A172 (cell line): ENCODE data around the gene LSS. TPM values are rescaled to one million over a fixed set of nuclear protein-coding genes. Genes with fewer than 3 reads are reported as not detected.
"Not testable (repeated sequence)": the region's sequence is repeated elsewhere in the genome, so short reads cannot be mapped to it uniquely, and the experiment has no call there.

Experiments
- DNase-seq: peaks from one replicate; pipeline ENCODE4 v3.0.0-alpha.2; 2015; ENCODE audit warnings: low spot score
- total RNA-seq: library from RNA; depleted of rRNA; stranded (reverse); fragments of >200 nt; shearing (Covaris generic); gene quantifications from 2 replicates; pipeline ENCODE4 v1.2.3, GENCODE V29; 2014

The LSS gene
- total RNA-seq, 1 experiment from 2014 or later = 76.0 TPM

DNA sequence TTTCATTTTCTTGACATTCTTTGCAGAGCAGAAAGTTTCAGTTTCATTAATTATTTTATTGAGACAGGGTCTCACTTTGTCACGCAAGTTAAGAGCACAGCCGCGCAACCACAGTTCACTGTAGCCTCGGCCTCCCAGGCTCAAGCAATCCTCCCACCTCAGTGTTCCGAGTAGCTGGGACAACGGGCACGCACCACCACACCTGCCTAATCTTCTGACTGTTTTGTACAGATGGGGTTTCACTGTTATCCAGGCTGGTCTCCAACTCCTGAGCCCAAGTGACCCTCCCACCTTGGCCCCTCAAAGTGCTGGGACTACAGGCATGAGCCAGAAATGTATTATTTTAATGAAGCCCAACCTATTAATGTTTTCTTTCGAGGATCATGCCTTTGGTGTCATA, 41.3 kb downstream of the LSS start:
- no peak for DNase-seq

DNA sequence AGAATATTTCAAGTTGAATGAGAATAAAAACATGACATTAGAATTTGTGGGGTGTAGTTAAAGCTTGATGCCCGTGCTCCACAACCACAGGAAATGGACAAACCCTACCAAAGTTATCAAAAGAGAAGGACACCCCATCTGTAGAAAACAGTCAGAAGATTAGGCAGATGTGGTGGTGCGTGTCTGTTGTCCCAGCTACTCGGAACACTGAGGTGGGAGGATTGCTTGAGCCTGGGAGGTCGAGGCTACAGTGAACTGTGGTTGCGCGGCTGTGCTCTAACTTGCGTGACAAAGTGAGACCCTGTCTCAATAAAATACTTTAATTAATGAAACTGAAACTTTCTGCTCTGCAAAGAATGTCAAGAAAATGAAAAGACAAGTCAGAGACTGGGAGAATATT, 42.9 kb downstream of the LSS start:
- DNase-seq = no peak

DNA sequence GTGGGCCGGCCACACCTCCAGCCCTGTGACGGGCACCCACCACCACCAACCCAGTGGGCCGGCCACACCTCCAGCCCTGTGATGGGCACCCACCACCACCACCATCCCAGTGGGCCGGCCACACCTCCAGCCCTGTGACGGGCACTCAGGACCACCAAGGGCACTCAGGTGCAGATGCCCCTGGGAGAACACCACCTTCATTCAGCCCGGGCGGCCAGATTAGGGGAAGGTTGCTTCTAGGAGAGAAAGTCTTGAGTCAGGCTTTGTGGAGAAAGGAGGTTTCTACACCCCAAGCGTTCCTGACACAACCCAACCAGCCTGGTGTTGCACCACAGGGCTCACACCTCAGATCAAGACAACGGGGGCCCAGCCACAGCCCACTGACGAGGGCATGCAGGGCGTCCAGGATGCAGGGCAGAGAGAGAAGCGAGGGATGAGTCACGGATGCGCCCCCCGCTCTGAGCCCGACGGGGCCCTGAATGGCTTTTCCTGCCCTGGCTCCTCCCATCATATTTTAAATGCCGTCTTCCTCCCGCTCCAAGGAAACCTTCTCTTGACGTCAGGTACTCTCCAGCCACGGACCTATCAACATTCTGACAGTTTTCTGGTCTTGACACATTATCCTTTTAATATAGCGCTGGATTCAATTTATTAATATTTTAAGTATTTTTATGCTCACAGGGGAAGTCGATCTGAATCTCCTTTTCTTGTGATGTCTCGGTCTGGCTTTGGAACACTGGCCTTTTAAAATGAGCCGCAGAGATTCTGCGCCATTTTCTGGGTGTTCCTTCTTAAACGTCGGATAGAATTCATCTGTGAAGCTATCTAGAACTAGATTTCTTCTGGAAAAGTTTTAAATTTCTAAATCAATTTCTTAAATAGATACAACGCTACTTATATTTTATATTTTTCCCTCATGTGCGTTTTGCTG, 43.7 kb downstream of the LSS start:
- DNase-seq = peak; percentile 78

DNA sequence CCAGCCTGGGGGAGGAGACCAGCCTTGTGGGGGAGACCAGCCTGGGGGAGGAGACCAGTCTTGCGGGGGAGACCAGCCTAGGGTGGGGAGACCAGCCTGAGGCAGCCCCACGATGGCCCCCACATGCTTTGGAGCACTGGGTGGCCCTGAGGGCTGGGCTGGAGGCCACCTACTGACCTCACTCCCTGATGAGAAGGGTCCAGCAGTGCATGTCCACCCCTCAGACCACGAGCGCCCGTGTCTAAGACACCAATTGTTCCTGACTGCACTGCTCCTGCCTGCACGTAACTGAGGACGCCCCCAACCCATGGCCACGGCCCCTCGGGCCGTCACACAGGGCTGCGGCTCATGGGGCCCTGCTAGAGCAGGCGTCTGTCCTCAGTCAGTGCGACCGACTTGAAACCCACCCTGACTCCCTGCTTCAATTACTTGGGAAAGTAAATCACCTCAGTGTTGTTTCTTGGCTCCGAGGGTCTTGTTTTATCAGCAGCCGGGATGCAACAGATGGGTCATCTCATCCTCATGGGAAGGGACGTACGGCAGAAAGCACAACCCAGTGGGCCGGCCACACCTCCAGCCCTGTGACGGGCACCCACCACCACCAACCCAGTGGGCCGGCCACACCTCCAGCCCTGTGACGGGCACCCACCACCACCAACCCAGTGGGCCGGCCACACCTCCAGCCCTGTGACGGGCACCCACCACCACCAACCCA, 44.5 kb downstream of the LSS start, which contains the start of gene SPATC1L:
Gene SPATC1L, minus strand, starts transcription at position 550 of the 715 bp plus-strand sequence. CDS start 1,643 bp downstream, outside the sequence.
- DNase-seq = peak; percentile 44

DNA sequence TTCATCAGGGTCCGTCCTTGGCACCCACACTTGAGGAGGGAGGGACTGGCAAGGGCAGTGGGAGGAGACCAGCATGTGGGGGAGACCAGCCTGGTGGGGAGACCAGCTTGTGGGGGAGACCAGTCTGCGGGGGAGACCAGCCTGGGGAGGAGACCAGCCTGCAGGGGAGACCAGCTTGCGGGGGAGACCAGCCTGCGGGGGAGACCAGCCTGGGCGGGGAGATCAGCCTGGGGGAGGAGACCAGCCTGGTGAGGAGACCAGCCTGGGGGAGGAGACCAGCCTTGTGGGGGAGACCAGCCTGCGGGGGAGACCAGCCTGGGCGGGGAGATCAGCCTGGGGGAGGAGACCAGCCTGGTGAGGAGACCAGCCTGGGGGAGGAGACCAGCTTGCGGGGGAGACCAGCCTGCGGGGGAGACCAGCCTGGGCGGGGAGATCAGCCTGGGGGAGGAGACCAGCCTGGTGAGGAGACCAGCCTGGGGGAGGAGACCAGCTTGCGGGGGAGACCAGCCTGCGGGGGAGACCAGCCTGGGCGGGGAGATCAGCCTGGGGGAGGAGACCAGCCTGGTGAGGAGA, 45.2 kb downstream of the LSS start:
- not testable (repeated sequence) for DNase-seq

DNA sequence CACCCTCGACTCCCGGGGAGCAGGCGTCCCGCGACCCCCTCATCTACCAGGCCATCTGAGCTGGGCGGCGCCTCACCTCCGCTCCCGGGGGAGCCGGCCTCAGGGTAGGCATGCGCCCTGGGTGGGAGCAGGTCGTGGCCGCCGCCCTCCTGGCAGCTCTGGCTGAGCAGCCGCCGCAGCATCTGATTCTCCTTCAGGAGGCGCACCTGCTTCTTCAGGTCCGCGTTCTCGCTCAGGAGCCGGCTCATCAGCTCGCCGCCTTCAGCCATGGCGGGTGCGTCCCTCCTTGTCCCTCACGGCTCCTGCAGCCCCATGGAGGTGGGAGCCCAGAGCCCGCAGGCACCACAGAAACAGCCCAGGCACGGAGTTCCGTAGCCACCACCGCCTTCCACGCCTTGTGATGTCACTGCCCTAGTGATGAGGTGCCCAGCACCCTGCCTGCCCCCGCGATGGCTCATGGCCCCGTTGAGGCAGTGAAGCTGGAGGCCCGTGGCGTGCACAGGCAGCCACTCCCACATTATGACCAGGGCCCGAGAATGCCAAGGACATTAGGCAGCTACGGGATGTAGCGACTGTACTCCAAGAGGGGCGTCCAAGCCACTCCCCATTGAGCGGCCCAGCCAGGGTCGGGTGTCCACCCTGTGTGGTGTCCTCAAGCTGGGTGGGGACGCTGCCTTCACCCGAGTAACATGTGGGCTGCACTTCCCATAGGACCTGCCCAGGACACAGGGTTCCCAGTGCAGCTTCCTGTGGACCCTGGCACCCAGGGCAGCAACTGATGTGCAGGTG, 45.8 kb downstream of the LSS start:
- DNase-seq = no peak

DNA sequence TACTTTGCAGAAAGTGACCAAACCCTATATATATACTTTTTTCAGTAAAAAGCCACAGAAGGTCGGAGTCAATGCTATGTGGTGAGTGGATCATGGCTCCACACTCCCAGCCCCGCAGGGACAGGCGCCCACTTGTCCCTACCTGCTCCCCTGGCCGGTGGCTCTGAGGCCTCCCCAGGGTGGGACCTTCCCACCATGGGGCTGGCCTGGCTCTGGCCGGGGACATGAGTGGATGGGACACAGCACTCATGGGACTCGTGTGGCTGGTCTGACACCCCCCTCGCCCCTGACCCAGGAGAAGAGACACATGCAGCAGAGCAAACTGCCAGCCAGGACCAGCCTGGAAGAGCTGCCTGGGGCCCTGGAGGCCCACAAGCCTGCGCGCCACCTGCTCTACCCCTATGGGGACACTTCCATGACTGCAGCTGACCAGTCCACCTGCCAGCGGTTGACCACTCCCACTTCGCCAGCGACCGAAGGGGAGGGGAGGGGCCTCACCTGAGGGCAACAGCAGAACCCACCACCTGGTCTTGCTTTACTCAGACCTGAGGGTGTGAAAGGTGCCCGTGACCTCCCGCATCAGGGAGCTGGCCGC, 46.5 kb downstream of the LSS start:
- no peak for DNase-seq

DNA sequence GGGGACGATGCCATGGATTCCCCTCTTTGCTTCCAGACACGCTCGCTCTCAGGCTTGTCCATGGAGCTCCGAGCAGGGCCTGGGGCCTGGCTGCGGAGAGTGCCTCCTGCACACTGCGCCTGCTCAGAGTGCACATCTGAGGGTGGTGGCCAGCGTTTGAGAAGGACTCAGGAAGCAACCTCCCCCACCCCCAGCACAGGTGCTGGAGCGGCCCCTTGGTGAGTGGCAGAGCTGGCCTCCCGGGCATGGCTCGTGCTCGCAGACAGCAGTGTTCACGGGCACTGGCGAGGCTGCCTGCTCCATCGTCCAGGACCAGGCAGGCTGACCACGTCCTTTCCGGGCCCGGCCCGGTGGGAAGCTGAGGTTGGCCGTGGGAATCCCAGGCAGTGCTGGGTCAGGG, 47.1 kb downstream of the LSS start:
- no peak for DNase-seq

DNA sequence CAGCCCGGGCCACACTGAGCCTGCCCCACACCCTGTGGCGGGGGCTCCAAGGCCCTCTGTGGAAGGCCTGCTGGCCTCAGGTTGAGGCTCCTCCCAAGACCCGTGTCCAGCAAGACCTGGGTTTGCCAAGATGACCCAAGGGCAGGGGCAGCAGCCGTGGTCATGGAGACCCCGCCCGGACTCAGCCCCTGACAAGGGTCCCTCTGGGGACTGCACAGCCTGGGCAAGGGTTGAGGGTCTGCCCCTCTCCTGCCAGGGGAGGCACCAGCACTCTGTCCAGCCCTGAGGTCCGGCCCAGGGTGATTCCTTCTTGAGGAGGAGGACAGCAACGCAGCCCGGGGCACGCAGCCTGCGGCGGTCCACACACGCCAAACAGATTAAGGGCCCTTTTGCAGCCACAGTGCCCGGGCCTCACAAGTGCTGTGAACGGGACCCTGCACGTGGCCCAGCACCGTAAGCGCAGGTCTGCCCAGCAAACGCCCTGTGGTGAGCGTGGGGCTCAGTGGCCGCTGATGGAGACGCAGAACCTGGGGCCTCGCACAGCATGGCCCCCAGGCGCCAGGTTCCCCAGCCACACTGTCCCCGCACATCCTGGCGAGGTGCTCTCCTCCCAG, 47.7 kb downstream of the LSS start:
- no peak for DNase-seq

DNA sequence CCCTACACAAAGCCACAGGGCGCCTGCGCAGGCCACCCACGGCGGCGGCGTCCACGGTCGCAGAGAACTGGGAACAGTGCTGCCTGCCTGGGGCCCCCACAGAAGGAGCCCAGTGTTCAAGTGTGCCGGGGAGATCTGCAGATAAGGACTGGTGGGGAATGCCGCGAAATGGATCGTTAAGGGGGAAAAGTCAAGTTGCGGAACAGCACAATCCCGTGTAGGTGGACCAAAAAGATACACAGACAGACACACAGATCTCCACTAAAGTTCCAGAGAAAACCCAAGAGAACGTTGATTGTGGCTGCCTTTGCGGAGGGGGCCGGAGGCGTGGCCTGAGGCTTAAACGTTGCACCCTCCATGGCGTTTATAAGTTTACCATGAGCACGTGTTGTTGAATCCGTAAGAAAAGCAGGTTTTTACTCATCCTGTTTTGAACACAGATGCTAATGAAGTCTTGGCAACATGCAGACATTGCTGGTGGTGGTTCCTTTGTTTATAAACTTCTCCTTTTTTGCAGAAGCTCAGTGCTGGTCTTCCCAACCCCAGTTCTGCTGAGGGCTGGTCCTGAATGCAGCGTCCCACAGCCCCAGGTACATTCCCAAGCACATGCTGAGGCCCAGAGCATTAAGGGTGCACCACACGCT, 48.4 kb downstream of the LSS start:
- DNase-seq = no peak

DNA sequence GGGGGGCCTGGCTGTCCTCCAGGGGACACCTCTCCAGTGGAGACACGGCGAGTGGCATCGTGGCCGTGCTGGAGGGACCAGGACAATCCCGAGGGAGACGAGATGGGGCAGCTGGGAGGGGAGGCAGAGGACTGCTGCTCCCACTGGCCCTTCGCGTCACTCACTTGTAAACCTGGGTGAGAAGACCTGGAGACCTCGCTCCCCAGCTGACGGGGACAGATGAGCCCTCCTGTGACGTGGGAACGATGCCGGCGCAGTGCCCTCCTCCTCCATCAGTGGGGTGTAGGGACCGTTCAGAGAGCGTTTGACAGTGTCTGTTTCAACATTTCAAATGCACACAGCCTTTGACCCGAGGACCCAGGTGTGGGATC, 48.9 kb downstream of the LSS start:
- DNase-seq = no peak

DNA sequence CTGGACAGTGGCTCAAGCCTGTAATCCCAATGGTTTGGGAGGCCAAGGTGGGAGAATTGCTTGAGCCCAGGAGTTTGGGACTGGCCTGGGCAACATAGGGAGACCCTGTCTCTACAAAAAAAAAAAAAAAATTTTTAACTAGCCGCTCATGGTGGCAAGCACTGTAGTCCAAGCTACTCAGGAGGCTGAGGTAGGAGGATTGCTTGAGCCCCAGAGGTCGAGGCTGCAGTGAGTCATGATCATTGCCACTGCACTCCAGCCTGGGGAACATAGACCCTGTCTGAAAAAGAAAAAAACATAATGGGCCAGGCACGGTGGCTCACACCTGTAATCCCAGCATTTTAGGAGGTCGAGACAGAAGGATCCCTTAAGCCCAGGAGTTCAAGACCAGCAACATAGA, 49.6 kb downstream of the LSS start:
- no peak for DNase-seq

DNA sequence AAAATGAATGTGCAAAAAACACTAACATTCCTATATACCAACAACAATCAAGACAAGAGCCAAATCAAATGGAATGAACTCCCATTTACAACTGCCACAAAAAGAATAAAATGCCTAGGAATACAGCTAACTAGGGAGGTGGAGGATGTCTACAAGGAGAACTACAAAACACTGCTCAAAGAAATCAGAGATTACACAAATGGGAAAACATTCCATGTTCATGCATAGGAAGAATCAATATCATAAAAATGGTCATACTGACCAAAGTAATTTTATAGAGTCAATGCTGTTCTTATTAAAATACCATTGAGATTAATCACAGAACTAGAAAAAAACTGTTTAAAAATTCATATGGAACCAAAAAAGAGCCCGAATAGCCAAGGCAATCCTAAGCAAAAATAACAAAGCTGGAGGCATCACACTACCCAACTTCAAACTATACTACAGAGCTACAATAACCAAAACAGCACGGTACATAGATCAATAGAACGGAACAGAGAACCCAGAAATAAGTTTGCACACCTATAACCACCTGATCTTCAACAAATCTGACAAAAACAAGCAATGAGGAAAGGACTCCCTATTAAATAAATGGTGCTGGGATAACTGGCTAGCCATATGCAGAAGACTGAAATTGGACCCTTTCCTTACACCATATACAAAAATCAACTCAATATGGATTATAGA, 52.0 kb downstream of the LSS start:
- DNase-seq = not testable (repeated sequence)

DNA sequence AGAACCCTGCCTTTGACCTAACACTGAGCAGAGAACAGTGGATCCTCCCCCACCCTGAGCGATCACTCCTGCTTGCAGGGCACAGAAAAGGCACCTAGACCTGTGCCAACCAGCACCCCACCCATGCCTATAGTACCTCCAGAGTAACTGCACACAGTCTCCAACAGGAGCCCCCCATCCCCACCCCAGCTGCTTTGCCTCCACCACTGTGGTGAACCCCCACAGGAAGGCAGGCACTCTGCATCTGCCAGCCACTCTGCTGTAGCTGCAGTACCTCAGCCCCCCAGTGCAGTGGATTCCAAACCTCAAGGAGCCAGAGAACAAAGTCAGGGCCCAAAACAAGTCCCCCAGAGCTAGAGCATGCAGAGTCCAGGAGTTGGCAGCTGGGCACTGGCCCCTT, 55.0 kb downstream of the LSS start:
- DNase-seq = no peak

DNA sequence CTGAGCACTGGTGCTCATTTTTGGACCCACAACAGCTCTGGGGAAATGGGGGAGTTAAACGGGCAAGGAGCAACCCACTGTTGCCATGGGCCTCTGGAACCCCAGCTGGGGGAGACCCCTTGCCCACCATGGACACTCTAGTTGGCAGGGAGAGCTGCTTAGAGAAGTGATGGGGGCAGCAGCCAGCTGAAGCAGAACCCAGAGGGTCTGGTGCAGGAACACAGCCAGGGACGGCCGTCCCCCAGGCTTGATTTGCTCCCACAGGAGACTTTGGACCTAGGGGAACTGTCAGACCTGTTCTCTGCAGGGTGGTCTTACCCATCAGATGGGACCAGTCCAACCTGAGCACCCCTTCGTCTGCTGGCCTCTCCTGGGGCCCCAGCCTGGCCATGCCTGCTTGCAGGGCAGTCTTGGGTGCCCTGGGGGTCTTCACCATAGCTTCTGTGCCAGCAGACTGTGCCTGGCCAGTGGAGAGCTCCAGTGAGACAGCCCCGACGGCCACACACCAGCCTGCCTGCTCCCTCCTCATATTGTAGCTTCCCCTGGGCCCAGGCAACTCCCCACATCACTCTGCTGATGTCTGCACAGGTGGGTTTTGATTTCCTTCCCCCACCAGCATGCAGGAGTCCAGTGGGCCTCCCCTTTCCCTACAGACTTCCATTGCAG, 55.6 kb downstream of the LSS start:
- DNase-seq = no peak

DNA sequence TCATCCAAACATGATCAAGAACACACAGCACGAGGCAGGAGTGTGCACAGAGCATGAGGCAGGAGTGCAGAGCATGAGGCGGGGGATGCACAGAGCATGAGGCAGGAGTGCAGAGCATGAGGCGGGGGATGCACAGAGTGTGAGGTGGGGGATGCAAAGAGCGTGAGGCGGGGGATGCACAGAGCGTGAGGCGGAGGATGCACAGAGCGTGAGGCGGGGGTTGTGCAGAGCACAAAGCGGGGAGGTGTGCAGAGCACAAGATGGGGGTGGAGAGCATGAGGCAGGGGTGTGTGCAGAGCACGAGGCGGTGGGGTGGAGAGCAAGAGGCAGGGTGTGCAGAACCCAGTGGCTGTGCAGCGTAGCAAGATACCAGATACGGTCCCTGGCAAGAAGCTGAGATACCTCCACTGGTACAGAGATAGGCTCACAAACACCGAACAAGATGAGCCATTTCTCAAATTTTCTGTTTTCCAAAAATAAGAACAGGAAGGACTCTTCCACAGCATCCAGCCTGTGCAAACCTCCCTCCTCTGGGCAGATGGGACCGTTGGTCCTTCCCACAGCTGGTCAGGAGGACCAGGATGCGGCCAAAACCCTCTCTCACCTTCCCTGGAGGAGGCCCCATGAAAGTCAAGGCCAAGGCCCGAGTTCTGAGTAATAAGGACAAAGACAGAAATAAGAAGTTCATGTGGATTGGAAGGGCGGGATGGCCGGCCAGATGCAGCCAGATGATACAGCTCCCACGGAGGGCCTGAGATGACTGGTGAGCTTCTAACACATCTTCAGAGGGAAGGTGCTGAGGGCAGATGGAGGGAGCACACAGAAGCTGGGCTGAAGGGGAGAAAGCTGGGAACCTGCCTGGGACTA, 56.3 kb downstream of the LSS start:
- no peak for DNase-seq

DNA sequence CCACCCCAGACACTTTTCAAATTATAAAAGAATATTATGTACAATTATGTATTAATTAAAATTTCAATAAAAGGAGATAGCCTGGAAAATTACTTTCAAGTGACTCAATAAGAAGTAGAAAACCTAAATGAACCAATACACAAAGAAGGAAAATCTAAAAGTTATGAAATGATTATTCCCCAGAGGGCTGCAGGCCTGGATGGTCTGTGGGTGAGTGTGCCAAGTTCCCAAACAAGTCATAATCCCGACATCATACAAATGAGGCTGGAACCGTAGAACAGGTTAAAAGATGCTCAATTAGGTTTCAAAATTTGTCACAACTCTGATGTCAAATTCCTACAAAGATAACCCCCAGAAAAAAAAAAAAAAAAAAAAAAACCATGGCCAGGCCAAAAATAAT, 57.0 kb downstream of the LSS start:
- no peak for DNase-seq

DNA sequence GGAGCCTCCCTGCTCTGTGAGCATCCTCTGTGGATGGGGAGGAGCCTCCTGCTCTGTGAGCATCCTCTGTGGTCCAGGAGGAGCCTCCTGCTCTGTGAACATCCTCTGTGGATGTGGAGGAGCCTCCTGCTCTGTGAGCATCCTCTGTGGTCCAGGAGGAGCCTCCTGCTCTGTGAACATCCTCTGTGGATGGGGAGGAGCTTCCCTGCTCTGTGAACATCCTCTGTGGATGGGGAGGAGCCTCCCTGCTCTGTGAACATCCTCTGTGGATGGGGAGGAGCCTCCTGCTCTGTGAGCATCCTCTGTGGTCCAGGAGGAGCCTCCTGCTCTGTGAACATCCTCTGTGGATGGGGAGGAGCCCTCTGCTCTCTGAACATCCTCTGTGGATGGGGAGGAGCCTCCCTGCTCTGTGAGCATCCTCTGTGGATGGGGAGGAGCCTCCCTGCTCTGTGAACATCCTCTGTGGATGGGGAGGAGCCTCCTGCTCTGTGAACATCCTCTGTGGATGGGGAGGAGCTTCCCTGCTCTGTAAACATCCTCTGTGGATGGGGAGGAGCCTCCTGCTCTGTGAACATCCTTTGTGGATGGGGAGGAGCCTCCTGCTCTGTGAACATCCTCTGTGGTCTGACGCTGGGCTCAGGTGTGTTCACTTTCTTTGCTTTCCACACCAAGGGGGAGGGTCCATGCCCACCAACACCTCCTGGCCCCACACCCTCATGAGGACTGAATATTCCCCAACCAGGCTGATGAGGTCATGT, 58.0 kb downstream of the LSS start:
- DNase-seq = not testable (repeated sequence)
